Measurements from ENCODE around the gene ZNF446. TPM values are rescaled to one million over a fixed set of nuclear protein-coding genes. Genes with fewer than 3 reads are reported as not detected.

Gene ZNF446
- polyA plus RNA-seq, 1 experiment: 8.2 TPM

DNA sequence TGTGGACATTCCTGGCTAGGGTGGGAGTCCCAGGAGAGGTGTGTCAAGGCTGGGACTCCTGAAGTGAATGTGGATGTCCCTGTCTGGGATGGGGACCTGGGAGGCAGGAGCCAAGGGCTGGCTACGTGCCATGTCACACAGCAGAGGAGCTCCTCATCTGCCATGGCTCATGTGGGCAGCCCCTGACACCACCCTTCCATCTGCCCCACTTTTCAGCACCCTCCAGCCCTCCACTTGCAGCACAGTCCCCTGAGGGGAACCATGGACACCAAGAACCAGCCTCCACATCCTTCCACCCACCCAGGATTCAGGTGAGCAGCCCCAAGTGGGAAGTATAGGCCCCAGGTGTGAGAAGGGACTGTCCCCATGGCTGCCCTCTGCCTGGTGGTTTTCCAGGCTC, 1.7 kb downstream of the ZNF446 start:
- DNase-seq (ENCODE audit: low read depth): no peak
- ChIA-PET CTCF (interaction anchor here (1.5 kb wide), 1 partner anchor 9 kb away, joined by 4 read pairs; no protein-coding TSS in a partner anchor), POLR2A (no interaction called here)
- H3K27me3 ChIP-seq (ENCODE audit: control insufficient read depth, insufficient read depth, low read length): no peaks in the 10 kb centered on the region
- no peak overlapping the region for H3K4me3 ChIP-seq (ENCODE audit: low read depth, low read length)
- TF ChIP-seq, protein P1, sequence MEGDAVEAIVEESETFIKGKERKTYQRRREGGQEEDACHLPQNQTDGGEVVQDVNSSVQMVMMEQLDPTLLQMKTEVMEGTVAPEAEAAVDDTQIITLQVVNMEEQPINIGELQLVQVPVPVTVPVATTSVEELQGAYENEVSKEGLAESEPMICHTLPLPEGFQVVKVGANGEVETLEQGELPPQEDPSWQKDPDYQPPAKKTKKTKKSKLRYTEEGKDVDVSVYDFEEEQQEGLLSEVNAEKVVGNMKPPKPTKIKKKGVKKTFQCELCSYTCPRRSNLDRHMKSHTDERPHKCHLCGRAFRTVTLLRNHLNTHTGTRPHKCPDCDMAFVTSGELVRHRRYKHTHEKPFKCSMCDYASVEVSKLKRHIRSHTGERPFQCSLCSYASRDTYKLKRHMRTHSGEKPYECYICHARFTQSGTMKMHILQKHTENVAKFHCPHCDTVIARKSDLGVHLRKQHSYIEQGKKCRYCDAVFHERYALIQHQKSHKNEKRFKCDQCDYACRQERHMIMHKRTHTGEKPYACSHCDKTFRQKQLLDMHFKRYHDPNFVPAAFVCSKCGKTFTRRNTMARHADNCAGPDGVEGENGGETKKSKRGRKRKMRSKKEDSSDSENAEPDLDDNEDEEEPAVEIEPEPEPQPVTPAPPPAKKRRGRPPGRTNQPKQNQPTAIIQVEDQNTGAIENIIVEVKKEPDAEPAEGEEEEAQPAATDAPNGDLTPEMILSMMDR (IDR thresholded peaks at IDR 0.05; ENCODE audit: insufficient read depth, low read depth, low read length): no peak
- peaks cover 13% of the 10 kb centered on the region for H3K36me3 ChIP-seq (ENCODE audit: control insufficient read depth, insufficient read depth, low read length)

DNA sequence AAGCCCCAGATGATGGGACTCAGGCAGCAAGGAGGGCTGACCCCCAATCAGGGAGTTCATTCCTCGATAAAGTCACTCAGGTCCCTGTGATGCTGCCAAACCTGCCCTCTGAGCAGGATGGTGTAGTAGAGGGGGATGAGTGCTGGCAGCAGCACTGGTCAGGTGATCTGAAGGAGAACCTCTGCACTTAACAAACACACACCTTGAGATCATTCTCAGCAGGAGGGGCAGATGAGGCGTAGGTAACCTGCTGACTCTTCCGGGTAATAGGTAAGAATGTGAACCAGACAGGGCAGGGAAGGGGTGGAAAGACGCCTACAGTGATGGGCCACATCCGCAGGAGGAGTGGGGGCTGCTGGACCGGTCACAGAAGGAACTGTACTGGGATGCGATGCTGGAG, 3.2 kb downstream of the ZNF446 start:
- Histone ChIP-seq H3K36me3 (ENCODE audit: control insufficient read depth, insufficient read depth, low read length) (peaks cover 10% of the 10 kb centered on the region), H3K4me3 (ENCODE audit: low read depth, low read length) (no peak overlapping the region), H3K27me3 (ENCODE audit: control insufficient read depth, insufficient read depth, low read length) (no peaks in the 10 kb centered on the region)
- POLR2A ChIA-PET: no interaction called here
- TF ChIP-seq, protein P1 (IDR thresholded peaks at IDR 0.05; ENCODE audit: insufficient read depth, low read depth, low read length): no peak
- no peak for DNase-seq (ENCODE audit: low read depth)
- CTCF ChIA-PET: no interaction called here

- POLR2A ChIA-PET: no interaction called here
- TF ChIP-seq, protein P1 (IDR thresholded peaks at IDR 0.05; ENCODE audit: insufficient read depth, low read depth, low read length): no peak
- H3K4me3 ChIP-seq (ENCODE audit: low read depth, low read length): no peak overlapping the region
- H3K27me3 ChIP-seq (ENCODE audit: control insufficient read depth, insufficient read depth, low read length): no peaks in the 10 kb centered on the region
- CTCF ChIA-PET: no interaction called here
- no peak for DNase-seq (ENCODE audit: low read depth)
- H3K36me3 ChIP-seq (ENCODE audit: control insufficient read depth, insufficient read depth, low read length): peaks cover 10% of the 10 kb centered on the region
Measured at GRCh38 chr19:58479736-58480480, 3.8 kb downstream of the ZNF446 start.

GRCh38 chr19:58480481-58480830, 4.3 kb downstream of the ZNF446 start:
- no peak for DNase-seq (ENCODE audit: low read depth)
- CTCF ChIA-PET: no interaction called here

GRCh38 chr19:58480831-58481230, 4.7 kb downstream of the ZNF446 start:
- ChIA-PET CTCF (no interaction called here), POLR2A (no interaction called here)
- TF ChIP-seq, protein P1 (IDR thresholded peaks at IDR 0.05; ENCODE audit: insufficient read depth, low read depth, low read length): no peak
- DNase-seq (ENCODE audit: low read depth): no peak
- Histone ChIP-seq H3K27me3 (ENCODE audit: control insufficient read depth, insufficient read depth, low read length) (no peaks in the 10 kb centered on the region), H3K4me3 (ENCODE audit: low read depth, low read length) (no peak overlapping the region), H3K36me3 (ENCODE audit: control insufficient read depth, insufficient read depth, low read length) (peaks cover 10% of the 10 kb centered on the region)

More at GRCh38 chr19:58480481-58480830, 4.3 kb downstream of the ZNF446 start:
- peaks cover 10% of the 10 kb centered on the region for H3K36me3 ChIP-seq (ENCODE audit: control insufficient read depth, insufficient read depth, low read length)
- no peaks in the 10 kb centered on the region for H3K27me3 ChIP-seq (ENCODE audit: control insufficient read depth, insufficient read depth, low read length)
- TF ChIP-seq, protein P1 (IDR thresholded peaks at IDR 0.05; ENCODE audit: insufficient read depth, low read depth, low read length): no peak
- POLR2A ChIA-PET: no interaction called here
- H3K4me3 ChIP-seq (ENCODE audit: low read depth, low read length): no peak overlapping the region
